Left renal cortex interstitium (tissue), 4 donors: ENCODE measurements around the gene MRPL47. TPM values are rescaled to one million over a fixed set of nuclear protein-coding genes. Genes with fewer than 3 reads are reported as not detected.
"Not testable (repeated sequence)": the region's sequence is repeated elsewhere in the genome, so short reads cannot be mapped to it uniquely, and the experiment has no call there.

ENCODE experiments used
- DNase-seq, 4 donors: peaks; one replicate each; pipeline ENCODE4 v3.0.0-alpha.2; 2013; ENCODE audit warnings: low read depth in 4 of 4, low spot score in 2 of 4, missing footprints in 1 of 4
- polyA plus RNA-seq, 4 donors: library from polyadenylated mRNA; unstranded; fragments of 120-200 nt; gene quantifications; one replicate each; pipeline ENCODE4 v1.2.1, GENCODE V29; 2013; ENCODE audit not compliant: insufficient read length in 4 of 4

The MRPL47 gene
- 10 to 100 TPM; 52.5 to 67.6 (median 61.6) TPM for polyA plus RNA-seq

DNA sequence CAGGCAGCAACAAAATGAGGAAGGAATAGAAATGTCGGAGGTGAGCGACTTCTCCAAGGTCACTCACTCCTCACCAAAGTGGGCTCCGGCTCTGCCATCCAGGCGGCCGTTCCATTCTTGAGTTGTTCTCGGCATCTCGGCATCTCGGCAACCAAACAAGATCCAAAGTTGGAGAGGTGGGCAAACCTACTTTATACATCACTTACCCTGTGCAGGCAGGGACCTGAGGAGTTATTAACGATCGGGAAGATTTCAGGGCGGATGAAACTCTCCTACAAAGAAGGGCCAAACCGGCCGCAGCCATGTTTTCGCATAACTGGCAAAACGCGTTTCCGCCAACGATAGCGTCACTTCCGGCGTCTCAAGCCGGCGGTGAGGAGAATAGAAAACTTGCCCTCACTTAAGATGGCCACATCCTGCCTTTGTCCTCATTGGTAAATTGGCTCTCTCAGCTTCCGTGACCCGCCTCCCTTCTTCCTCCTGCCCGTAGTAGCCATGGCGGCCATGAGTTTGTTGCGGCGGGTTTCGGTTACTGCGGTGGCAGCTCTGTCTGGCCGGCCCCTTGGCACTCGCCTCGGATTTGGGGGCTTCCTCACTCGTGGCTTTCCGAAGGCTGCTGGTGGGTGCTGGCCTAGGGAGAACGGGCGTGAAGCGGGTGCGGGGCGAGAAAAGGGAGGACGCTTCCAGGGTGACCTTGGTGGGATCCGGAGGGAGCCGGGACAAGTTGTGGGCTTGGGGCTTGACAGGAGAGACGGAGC lies at the start of gene MRPL47, which contains the start of gene NDUFB5:
Gene MRPL47 (minus strand): TSS at position 318 of the 758 bp plus-strand sequence. CDS start 14 bp downstream, at position 304.
Gene NDUFB5 (plus strand): TSS at position 474 of the 758 bp plus-strand sequence. CDS start 22 bp downstream, at position 496.
- peak; percentile 93 to 98 (median 95) for DNase-seq

DNA sequence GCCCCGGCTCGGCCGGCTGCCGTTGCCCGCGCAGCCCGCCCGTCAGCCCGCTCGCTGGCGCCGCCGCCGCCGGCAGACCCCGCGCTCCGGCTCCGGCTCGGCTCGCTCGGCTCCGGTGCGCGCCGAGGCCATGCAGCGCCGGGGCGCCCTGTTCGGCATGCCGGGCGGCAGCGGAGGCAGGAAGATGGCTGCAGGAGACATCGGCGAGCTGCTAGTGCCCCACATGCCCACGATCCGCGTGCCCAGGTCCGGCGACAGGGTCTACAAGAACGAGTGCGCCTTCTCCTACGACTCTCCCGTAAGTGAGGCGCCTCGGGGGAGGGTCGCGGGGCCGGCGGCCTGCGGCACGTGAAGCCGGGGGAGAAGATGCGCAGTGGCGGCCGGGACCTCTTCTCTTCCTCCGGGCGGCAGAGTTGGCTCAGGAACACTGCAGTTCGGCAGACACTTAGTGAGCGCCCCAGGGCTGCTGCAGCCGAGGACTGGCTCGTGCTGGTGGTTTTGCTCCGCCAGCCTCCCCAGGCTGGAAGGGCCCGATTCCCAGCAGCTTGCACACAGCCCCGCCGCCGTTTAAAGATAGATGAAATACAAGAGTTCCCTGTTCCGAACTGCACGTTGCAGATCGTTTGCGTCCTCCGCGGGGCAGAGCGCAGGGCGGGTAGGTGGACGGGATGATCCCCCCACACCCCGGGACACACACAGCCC lies 48.8 kb upstream of the MRPL47 start:
- peak; percentile 48 to 65 (median 62) for DNase-seq

DNA sequence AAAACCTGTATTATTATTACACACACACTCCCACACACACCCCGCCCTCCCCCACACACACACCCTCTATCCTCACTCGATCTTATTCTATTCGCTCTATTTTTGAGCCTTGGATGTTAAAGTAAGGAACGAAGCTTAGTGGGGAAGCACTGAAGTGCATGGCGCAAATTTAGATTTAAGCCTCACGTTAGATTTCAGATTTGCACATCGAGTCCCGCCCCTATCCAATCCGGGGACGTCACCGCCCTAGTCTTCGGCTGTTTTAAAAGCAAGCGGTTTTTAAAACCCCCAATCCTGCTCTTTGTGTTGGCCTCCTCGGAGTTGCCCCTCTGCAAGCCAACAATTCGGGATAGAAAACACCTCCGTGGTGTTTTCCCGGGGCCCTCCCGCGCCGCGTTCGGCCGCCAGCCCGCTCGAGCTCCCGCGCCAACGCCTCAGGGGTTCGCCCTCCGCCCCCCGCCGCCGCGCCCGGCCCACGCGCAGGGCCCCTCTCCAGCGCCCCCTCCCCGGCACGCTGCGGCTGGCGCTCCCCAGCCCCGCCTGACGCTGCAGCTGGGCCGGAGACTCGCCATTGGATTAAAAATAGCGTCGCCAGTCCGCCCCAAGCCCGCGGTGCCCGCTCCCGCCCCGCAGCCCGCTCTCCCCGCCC lies 48.1 kb upstream of the MRPL47 start, which contains the start of gene USP13:
Gene USP13 (plus strand): TSS at position 594 of the 649 bp plus-strand sequence. CDS start 186 bp downstream, outside the sequence.
- peak in 3 of 4 donors; percentile 64 to 68 (median 65) for DNase-seq

DNA sequence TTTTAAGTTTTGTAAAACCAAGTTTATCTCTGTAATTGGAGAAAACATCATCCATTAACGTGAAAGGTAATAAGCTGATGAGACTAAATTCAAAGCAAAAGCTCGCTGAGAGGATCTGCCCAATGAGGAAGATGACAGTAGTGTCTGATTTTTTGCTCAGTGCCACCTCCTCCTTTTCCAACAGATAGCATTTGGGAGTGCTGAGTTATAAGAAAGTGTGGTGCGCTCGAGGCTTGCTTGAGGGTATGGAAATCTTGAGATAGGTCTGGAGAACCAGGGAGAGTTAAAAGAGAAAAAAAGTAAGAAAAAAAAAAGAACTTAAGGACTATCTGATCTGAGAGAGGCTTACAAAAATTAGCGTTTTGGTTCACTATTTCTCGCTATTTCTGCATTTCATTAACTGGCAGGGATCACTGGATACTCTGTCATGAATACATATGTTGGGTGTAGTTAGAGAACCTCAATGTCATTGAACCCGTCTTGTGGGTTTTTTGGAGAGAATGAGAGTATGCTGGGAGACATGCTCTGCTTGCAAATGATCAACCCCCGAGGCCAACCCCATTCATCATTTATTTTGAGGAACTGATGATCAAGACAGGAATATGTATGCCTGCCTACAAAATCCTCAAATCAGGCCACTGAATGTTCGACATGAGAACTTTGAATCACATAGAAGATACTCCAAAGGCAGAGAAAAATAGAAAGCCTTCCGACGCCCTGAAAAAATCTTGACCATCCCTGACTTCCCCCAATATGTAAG lies 47.4 kb upstream of the MRPL47 start:
- DNase-seq, result no peak

DNA sequence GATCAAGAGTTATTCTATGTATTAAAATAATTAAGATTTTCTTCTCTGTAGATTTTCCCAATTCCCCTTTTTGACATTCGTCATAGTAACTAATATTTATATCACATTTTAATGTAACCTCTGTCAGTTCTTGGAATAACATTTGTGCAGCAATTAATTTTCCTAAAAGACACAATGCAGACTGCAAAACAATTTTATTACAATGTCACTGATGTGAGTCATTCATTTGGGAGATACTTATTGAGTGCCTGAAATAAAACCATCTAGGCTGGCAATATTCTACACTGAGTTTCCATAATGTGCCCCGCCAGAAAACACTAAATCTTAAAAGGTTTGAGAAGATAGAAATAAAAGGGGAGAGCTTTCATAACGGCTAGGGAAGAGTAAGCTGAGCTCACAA lies 41.7 kb upstream of the MRPL47 start:
- no peak for DNase-seq

DNA sequence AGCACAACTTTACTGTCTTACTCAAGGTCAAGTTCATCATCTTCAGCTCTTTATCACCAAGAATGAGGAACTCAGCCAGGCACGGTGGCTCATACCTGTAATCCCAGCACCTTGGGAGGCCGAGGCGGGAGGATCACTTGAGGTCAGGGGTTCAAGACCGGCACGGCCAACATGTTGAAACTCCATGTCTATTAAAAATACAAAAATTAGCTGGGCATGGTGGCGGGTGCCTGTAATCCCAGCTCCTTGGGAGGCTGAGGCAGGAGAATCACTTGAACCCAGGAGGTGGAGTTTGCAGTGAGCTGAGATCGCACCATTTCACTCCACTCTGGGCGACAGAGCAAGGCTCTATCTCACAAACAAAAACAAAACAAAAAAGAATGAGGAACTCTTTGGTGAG lies 39.4 kb upstream of the MRPL47 start:
- not testable (repeated sequence) for DNase-seq

DNA sequence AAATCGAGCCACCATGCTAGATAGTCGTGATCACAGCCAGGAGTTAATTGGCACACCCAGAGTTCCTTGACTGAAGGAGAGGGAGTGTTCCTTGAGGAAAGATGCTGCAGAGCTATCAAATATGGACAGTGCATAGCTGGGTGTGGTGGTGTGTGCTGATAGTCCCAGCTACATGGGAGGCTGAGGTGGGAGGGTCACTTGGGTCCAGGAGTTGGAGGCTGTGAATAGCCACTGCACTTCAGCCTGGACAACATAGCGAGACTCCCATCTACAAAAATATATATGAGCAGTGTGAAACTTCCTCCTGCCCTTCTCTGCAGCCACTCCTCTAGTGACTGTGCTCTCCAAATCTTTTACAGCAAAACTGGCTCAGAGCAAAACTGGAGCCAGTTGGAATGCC lies 38.4 kb upstream of the MRPL47 start:
- DNase-seq, result no peak

DNA sequence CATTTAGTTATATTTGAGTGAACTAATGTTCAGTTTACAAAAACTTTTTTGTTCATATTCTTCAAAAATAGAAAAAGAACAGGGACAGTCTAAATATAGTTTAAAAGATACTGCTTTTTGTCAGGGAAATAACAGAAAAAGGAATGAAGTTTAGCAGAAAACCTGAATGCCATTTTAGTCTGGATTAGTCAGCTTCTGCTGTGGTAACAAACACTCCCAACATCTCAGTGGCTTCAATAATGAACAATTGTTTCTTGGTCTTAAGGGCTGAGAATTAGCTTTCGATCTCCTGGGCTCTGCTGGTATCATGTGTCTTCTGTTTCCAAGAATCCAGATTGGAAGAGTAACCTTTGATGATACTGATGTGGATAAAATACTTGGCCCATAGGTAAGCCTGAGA lies 36.0 kb upstream of the MRPL47 start:
- no peak for DNase-seq

DNA sequence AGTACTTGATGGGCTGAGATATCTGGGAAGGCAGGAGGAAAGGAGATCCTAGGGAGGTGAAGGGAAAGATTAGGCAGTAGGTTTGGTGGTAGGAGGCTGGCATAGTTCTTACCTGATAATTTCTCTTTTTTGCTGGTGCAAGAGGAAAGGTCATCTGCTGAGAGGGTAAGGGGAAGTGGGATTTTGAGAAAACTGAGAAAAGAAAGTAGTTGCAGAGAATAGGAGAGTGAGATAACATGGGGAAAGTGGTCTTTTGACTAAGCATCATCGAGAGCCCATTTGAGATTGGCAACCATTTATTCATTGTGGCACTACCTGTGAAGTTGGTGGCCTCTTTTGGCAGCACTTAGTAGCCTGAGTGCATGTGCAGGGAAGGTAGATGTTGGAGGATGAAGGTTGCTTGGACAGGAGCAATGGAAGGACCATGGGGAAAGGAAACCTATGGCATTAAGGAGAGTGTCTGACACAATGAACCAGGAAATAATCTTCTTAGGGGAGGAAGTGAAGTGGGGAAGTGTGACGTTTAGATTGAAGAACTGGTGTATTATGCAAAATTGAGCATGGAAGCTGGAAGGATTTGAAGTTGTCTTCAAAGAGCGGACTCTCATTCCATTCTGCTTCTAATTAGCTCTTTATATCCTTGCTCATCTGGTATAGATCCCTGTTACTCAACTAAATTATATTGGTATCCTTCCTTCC lies 26.5 kb upstream of the MRPL47 start:
- DNase-seq, result no peak

DNA sequence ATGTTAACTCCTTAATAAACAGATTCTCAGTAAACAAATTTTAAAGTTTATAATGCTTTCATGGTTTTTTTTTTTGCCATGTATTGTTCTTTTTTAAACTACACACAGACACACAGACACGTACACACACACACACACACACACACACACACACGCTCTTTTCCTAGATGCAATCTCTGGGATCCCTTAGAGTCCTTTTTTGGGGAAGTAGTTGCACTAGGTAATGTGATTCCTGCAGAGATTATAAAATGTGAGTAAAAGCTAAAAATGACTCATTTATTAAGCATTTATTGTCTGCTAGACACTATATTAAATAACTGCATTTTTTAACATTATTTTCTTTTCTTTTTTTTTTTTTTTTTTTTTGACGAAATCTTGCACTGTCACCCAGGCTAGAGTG lies 20.0 kb upstream of the MRPL47 start:
- DNase-seq, result no peak

DNA sequence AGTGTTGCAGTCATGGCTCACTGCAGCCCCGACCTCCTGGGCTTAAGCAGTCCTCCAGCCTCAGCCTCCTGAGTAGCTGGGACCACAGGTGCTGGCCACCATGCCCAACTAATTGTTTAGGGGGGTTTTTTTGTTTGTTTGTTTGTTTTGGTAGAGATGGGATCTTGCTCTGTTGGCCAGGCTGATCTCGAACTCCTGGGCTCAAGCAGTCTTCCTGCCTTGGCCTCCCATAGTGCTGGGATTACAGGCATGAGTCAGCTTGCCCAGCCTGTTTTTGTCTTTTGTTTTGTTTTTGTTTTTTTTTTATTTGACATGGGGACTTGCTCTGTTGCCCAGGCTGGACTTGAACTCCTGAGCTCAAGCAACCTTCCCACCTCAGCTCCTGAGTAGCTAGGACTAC lies 17.6 kb upstream of the MRPL47 start:
- no peak for DNase-seq

DNA sequence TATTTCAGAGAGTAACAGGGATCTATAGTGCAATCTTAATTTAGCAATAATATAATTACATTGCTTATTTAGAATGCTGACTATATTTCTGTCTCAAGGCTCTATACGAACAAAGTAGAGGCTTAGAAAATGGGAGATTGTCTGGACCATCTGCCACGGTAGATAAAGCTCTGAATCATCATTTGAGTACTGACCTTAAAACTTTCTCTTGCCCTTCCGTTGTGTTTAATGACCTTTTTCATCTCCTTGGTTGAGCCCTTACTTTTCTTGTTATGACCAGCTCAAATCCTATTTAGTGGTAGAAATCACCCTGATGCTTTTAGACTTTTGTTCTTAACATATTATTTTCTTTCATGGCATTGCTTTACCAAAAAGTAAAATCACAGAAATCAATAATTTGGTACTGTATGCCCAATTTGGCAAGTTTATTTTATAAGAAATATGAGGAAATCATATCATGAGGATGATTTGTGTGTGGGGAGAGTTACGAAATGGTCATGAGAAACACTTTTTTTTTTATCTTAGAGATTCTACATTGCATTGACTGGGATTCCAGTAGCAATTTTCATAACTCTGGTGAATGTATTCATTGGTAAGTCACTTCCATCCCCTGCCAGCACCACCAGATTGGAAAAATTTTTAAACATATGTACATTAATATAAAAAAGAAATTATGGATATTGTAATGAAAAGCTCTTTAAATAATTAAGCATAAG lies 11.2 kb upstream of the MRPL47 start:
- DNase-seq, result no peak

DNA sequence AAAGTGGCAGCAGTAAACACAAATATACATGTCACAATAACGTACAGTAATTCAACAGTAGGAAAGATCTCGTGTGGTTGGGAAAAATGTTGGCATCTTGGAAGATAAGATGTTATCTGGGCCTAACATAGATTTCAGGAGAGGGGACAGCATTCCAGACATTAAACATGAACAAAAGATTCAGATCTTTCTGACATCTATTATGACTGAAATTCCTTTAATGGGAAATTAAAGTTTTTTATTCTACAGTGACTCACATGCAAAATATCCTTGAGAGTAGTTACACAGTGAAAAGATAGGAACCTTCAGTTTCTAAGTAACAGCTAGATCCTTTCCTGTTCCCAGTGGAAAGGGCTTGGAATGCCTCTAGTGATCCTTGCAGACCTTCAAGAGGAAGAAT lies 9.4 kb upstream of the MRPL47 start:
- no peak for DNase-seq

DNA sequence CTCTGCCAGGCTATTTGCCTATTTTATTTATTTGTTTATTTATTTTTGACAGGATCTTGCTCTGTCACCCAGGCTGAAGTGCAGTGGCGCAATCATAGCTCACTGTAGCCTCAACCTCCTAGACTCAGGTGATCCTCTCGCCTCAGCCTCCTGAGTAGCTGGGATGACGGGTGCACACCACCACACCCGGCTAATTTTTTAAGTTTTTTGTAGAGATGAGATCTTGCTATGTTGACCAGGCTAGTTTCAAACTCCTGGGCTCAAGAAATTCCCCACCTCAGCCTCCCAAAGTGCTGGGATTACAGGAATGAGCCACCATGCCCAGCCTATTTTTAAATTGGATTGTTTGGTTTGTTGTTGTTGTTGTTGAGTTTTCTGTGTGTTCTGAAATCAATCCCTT lies 5.6 kb upstream of the MRPL47 start:
- no peak for DNase-seq

DNA sequence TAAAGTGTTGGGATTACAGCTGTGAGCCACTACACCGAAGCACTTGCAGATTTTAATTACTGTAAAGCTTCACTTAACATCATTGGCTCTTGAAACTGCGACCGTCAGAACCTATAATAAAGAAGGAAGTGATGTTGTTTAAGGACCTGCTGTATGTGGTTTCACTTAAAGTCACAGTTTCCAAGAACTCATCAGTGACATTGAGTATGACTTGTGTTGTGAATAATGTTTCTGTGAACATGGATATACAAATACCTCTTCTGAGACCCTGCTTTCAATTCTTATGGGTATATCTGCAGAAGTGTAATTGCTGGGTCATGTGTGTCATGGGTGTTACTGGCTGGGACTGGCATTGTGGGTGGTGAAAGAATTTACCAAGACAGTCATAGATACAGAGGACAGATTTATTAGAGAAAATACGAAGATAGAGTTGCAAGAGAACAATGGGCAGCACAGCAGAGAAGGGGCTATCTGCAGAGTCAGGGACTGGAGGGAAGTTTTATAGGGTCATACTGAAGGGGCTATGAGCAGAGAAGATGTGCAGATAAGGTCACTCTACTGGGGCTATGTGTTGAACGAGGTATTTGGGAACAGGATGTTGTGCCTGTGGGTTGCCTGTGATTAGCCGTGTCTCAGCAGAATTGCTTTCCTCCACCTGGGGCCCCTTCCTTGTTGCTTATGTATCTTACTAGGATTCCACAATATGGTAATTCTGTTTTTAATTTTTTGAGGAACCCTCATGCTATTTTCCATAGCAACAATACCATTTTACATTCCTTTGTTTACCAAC lies 4.7 kb upstream of the MRPL47 start:
- no peak for DNase-seq

DNA sequence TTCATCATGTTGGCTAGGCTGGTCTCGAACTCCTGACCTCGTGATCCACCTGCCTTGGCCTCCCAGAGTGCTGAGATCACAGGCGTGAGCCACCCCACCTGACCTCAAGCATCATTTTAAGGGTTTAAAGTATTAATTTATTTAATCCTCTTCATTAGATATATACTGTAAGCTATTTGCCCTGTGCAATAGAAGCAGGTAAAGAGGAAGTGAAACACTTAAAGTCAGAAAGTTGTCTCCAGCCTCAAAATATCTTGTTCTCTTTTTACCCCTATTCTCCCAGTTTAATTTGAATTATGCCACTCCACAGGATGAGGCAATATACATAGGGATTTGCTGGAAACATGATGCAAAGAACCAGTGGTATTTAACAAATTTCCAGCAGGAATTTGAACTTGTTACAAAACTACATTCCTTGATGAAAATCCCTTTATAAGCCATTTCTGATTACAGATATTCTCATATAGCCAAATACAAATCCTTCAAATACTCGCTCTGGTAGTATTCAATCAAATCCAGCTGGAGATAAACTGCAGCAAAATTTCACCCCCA lies 2.2 kb upstream of the MRPL47 start:
- no peak for DNase-seq

DNA sequence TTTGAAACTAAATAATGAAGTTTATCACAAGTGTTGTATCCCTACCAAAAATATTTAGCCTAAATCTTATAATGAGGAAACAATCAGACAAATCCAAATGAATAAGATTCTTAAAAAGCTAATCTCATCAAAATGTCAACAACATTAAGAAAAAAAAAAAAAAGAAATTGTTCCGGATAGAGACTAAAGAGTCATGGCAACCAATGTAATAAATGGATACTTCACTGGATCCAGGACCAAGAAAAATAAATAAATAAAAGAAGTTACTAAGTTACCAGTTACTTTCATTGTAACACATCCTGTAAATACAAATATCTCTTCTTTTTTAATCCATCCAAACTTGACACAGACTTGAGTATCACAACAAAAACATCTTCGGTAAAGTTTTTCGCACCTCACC lies 607 bp downstream of the MRPL47 start:
- no peak for DNase-seq

DNA sequence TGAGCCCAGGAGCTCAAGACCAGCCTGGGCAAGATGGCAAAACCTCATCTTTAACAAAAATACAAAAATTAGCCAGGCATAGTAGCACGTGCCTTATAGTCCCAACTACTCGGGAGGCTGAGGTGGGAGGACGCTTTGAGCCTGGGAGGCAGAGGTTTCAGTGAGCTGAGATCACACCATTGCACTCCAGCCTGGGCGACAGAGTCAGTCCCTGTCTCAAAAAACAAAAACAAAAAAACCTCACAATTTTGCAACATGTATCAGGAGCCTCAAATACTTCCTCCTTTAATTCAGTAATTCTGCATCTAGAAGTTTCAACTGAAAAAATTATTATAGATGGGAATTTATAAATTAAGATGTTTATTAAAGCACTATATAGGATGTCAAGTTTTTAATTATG lies 1.1 kb downstream of the MRPL47 start:
- DNase-seq, result no peak
